Measurements from ENCODE around the gene PEDS1. TPM values are rescaled to one million over a fixed set of nuclear protein-coding genes. Genes with fewer than 3 reads are reported as not detected.
"Not testable (repeated sequence)": the region's sequence is repeated elsewhere in the genome, so short reads cannot be mapped to it uniquely, and the experiment has no call there.

Gene PEDS1
- total RNA-seq, 1 donor from 2014 or later, result 26.1 TPM

DNA sequence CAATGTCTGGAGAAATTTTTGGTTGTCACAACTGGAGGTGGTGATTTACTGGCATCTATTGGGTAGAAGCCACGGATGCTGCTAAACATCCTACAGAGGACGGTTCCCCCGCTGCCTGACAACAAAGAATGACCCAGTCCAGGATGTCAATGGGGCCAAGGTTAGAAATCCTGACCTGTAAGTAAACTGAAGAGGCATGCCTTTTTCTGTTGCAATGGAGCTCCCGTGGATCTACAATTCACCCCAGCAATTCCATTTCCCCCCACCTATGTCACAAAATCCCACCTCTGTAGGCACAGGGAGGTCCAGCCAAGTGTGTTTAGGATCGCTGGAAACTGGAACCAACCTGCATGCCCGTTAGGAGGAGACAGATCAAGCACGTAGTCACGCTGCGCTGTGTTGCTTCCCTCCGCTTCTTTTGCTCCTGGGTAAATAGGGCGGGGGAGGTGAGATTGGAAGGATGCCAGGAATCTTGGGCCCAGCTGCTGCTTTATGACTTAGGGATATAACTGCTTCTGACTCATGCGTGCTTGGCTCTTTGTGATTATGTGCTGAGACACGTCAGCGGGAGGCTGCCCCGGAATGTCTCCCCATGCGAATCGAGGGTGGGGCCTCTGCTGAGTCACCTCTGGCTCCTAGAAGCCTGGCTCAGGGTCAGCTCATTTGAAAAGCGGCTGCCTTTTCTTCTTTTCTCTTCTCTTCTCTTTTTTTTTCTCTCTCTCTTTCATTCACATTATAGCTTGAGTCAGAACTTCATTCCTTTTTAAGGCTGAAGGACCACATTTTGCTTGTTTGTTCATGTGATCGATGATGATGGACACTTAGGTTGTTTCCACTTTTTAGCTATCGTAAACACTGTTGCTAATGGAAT is 12.4 kb upstream of the PEDS1 start:
- peak; percentile 46 for DNase-seq (ENCODE audit: low read depth, low spot score)
- TF ChIP-seq, protein P1, sequence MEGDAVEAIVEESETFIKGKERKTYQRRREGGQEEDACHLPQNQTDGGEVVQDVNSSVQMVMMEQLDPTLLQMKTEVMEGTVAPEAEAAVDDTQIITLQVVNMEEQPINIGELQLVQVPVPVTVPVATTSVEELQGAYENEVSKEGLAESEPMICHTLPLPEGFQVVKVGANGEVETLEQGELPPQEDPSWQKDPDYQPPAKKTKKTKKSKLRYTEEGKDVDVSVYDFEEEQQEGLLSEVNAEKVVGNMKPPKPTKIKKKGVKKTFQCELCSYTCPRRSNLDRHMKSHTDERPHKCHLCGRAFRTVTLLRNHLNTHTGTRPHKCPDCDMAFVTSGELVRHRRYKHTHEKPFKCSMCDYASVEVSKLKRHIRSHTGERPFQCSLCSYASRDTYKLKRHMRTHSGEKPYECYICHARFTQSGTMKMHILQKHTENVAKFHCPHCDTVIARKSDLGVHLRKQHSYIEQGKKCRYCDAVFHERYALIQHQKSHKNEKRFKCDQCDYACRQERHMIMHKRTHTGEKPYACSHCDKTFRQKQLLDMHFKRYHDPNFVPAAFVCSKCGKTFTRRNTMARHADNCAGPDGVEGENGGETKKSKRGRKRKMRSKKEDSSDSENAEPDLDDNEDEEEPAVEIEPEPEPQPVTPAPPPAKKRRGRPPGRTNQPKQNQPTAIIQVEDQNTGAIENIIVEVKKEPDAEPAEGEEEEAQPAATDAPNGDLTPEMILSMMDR (conservative IDR thresholded peaks at IDR 0.05), result no peak
- Mint-ChIP-seq H3K4me1 (peaks cover 30% of the 10 kb centered on the region), H3K4me3 (peak overlapping the region; percentile 78), H3K27ac (ENCODE audit: unreplicated experiment) (peak overlapping the region; percentile 95), H3K36me3 (ENCODE audit: low read depth) (peaks cover 3% of the 10 kb centered on the region), H3K9me3 (peaks cover 3% of the 10 kb centered on the region), H3K27me3 (ENCODE audit: low read depth) (no peaks in the 10 kb centered on the region)

DNA sequence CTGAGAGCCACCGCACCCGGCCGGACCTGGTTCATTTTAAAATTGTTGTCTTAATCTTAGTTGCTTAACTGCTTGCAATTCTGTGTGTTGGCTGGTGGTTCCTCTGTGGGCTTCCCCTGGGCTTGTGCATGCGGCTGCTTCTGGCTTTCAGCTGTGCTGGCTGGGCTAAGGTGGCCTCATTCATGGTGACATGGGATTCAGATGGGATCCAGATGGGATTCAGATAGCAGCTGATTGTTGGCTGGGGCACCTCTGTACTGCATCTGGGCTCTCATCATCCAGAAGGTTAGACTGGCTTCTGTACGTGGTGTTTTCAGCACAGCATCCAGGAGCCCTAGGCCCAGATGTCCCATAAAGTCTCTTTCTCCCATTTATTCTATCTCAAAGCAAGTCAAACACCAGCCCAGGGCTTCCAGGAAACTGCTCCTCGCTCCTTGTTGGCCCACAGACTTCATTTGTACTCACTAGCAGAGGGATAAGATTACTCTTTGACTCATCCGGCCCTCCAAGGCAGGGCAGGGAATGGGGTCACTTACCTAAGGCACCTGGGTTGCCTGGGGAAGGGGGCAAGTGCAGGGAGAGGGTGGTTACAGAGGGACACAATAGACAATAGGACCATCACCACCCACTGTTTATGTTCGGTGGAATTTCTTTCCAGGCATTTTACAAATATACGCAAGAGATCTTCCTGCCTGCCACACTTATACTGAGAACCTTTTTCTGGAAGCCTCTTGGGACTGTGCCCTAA is 10.2 kb upstream of the PEDS1 start:
- Mint-ChIP-seq H3K27ac (ENCODE audit: unreplicated experiment) (peak overlapping the region; percentile 1), H3K4me1 (peaks cover 22% of the 10 kb centered on the region), H3K36me3 (ENCODE audit: low read depth) (no peaks in the 10 kb centered on the region), H3K4me3 (peak overlapping the region; percentile 44), H3K9me3 (no peaks in the 10 kb centered on the region), H3K27me3 (ENCODE audit: low read depth) (no peaks in the 10 kb centered on the region)
- TF ChIP-seq, protein P1 (conservative IDR thresholded peaks at IDR 0.05), result no peak
- no peak for DNase-seq (ENCODE audit: low read depth, low spot score)

DNA sequence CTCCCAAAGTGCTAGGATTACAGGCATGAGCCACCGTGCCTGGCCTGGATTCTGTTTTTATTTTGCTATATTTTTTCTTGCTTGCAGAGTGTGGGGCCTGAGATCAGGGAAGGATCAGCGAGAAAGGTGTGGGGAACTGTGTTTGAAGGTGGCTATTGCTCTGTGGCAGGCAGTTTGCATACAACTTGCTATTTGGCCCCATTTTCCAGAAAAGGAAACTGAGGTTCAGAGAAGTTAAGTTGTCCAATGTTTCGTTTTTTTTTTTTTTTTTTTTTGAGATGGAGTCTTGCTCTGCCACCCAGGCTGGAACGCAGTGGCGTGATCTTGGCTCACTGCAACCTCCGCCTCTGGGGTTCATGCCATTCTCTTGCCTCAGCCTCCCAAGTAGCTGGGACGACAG is 8.0 kb upstream of the PEDS1 start:
- H3K27ac Mint-ChIP-seq (ENCODE audit: unreplicated experiment); H3K36me3 Mint-ChIP-seq (ENCODE audit: low read depth); H3K27me3 Mint-ChIP-seq (ENCODE audit: low read depth); H3K9me3 Mint-ChIP-seq; DNase-seq (ENCODE audit: low read depth, low spot score); H3K4me3 Mint-ChIP-seq: not testable (repeated sequence)
- H3K4me1 Mint-ChIP-seq, result peaks cover 22% of the 10 kb centered on the region

DNA sequence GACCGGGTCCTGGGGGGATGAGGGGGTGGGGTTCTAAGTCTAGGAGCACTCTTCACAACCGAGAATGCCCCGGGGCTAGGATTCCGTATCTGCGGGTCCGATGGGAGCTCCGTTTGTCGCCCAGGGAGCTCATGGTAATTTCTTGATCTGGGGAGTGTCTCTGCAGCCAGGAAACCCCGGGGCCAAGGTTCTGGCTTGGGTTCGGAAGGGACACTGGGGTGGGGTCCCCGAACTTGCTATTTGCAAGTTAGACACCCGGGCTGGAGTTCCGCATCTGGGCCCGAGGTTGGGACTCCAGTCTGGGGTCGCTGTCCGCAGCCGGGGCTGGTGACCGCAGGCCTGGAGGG is 397 bp downstream of the PEDS1 start:
- H3K4me1 Mint-ChIP-seq, result peaks cover 40% of the 10 kb centered on the region
- H3K9me3 Mint-ChIP-seq, result no peaks in the 10 kb centered on the region
- peak overlapping the region; percentile 91 for H3K4me3 Mint-ChIP-seq
- TF ChIP-seq, protein P1 (conservative IDR thresholded peaks at IDR 0.05), result no peak
- DNase-seq (ENCODE audit: low read depth, low spot score), result no peak
- H3K36me3 Mint-ChIP-seq (ENCODE audit: low read depth), result peaks cover 2% of the 10 kb centered on the region
- H3K27me3 Mint-ChIP-seq (ENCODE audit: low read depth), result no peaks in the 10 kb centered on the region
- H3K27ac Mint-ChIP-seq (ENCODE audit: unreplicated experiment), result peak overlapping the region; percentile 62

DNA sequence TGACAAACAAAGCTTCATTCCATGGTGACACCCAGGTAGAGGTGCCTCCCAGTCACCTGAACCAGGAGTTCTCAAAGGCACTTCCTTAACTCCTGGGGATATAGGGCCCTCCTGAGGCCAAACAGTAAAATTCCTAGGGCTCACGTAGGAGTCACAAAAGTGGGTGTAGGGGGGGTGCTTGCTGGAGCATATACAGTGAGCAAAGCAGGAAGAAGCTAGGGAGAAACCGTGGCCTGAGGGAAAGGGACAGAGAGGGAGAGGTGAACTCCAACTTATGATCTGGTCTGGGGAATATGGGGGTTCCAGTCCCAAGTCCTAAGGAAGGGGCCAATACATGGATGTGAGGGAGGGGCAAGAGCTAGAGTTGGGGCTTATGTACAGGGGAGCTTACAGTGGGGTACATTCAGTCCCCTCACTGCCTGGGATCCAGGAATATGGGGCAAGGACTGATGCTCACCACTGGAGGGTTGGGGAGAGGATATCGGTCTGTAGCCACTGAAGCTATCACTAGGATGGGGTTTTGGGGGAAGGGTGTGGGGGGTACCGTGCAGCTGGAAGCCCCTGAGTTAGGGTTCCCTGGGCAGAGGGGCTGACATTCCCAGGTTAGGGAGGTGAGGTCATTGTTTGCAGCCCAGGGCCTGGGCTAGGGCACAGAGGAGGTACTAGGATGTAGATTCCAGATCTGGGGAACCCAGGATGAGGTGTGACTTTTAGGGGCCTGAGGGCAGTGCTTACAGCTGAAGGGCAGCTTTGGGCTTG is 950 bp downstream of the PEDS1 start:
- DNase-seq (ENCODE audit: low read depth, low spot score), result no peak
- H3K36me3 Mint-ChIP-seq (ENCODE audit: low read depth), result peaks cover 2% of the 10 kb centered on the region
- H3K4me3 Mint-ChIP-seq, result peak overlapping the region; percentile 91
- TF ChIP-seq, protein P1 (conservative IDR thresholded peaks at IDR 0.05), result no peak
- H3K9me3 Mint-ChIP-seq, result no peaks in the 10 kb centered on the region
- no peaks in the 10 kb centered on the region for H3K27me3 Mint-ChIP-seq (ENCODE audit: low read depth)
- peak overlapping the region; percentile 62 for H3K27ac Mint-ChIP-seq (ENCODE audit: unreplicated experiment)
- peaks cover 44% of the 10 kb centered on the region for H3K4me1 Mint-ChIP-seq

Data from neural crest cell (in vitro differentiated cells).